Sigmoid colon (tissue), 4 donors: Measurements from ENCODE around the gene NOP16.

Experiments
- EP300 ChIP-seq, 4 donors: sonication (generic); formaldehyde crosslinking; IDR thresholded peaks; one replicate each; pipeline ENCODE4 v1.6.1; 2017; ENCODE audit warnings: antibody characterized with exemption in 4 of 4
- TF ChIP-seq, protein P1 (sequence below), 4 experiments: fragments of 450-650 bp in 3 of 4; fragments of 200-600 bp in 1 of 4; IDR thresholded peaks; one replicate each; pipeline ENCODE4 v1.5.1; 2016 to 2019; ENCODE audit warnings: antibody characterized with exemption in 4 of 4, mild to moderate bottlenecking in 3 of 4, moderate library complexity in 2 of 4

DNA sequence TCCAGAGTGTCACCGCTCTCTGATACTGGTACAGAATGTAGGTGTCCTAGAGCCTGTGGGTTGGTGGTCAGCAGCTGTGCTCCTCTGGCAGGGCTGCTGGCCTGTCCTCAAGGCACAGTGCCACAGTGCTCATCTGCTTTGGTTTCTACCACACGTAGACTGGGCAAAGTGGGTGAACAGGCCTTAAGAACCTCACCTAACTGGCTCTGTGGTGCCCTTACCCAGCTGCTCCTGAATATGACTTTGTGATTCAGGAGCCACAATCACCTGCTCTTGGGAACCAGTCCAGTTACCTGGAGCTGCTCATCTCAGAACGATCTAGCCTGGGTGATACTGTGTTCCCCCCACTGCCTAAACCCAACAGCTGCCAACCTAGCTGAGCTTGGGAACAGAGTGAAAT lies 6.4 kb downstream of the NOP16 start:
- TF ChIP-seq, protein P1, sequence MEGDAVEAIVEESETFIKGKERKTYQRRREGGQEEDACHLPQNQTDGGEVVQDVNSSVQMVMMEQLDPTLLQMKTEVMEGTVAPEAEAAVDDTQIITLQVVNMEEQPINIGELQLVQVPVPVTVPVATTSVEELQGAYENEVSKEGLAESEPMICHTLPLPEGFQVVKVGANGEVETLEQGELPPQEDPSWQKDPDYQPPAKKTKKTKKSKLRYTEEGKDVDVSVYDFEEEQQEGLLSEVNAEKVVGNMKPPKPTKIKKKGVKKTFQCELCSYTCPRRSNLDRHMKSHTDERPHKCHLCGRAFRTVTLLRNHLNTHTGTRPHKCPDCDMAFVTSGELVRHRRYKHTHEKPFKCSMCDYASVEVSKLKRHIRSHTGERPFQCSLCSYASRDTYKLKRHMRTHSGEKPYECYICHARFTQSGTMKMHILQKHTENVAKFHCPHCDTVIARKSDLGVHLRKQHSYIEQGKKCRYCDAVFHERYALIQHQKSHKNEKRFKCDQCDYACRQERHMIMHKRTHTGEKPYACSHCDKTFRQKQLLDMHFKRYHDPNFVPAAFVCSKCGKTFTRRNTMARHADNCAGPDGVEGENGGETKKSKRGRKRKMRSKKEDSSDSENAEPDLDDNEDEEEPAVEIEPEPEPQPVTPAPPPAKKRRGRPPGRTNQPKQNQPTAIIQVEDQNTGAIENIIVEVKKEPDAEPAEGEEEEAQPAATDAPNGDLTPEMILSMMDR (IDR thresholded peaks at IDR 0.05) = no peak
- TF ChIP-seq EP300 (IDR thresholded peaks at IDR 0.05) = no peak
